B cell (primary cell): ENCODE data around the gene HES4. TPM values are rescaled to one million over a fixed set of nuclear protein-coding genes. Genes with fewer than 3 reads are reported as not detected.
"Not testable (repeated sequence)": the region's sequence is repeated elsewhere in the genome, so short reads cannot be mapped to it uniquely, and the experiment has no call there.

Experiments
- ATAC-seq: fragments of 200-7000 bp; cut with Tn5 transposase; one replicate; pipeline ENCODE4 v1.10.0; 2021; ENCODE audit warnings: low read depth, mild to moderate bottlenecking, moderate number of reproducible peaks, moderate library complexity
- CTCF ChIA-PET: fragments of 350-600 bp; sonication (Branson Sonifier 250); formaldehyde crosslinking; loops from one replicate; lab custom pipeline; 2021; ENCODE audit warnings: antibody characterized with exemption, inconsistent platforms; lab: Charles Lee
- POLR2A ChIA-PET: fragments of 350-600 bp; sonication (Branson Sonifier 250); formaldehyde crosslinking; loops from one replicate; lab custom pipeline; 2021; ENCODE audit warnings: antibody characterized with exemption; lab: Charles Lee
- DNase-seq: peaks from one replicate; pipeline ENCODE4 v3.0.0; 2013
- H2AFZ ChIP-seq: 2 replicates; pipeline ENCODE4 v1.6.1; 2012; ENCODE audit warnings: mild to moderate bottlenecking, low read depth, low read length; ENCODE audit not compliant: insufficient read depth, poor library complexity, severe bottlenecking
- H3K27ac ChIP-seq, 2 donors: 1 replicate in 1 of 2; 2 replicates in 1 of 2; pipeline ENCODE4 v1.5.1; 2012 to 2013; ENCODE audit warnings: low read length in 2 of 2, mild to moderate bottlenecking in 2 of 2, moderate library complexity in 1 of 2
- H3K27me3 ChIP-seq, 4 experiments: fragments of 200-600 bp in 1 of 4; sonication (generic) in 1 of 4; replicated peaks in 1 of 4; 1 replicate in 2 of 4; 2 replicates in 2 of 4; pipeline versions ENCODE4 v1.6.1 to v1.7.0; 2013 to 2016; ENCODE audit warnings: low read length in 3 of 4, mild to moderate bottlenecking in 2 of 4, mixed read lengths in 1 of 4, moderate library complexity in 1 of 4; ENCODE audit not compliant: insufficient read depth in 4 of 4, control insufficient read depth in 3 of 4; ENCODE audit errors: control extremely low read depth in 1 of 4
- H3K36me3 ChIP-seq, 2 experiments: replicated peaks in 1 of 2; 1 replicate in 1 of 2; 2 replicates in 1 of 2; pipeline versions ENCODE4 v1.6.1 to v1.7.1; 2013; ENCODE audit warnings: low read length in 1 of 2; ENCODE audit not compliant: insufficient read depth in 2 of 2, control insufficient read depth in 1 of 2; ENCODE audit errors: control extremely low read depth in 1 of 2, extremely low read depth in 1 of 2
- H3K4me1 ChIP-seq, 2 donors: fragments of 200-600 bp in 1 of 2; sonication (generic) in 1 of 2; 1 replicate in 1 of 2; 2 replicates in 1 of 2; pipeline versions ENCODE4 v1.5.1 to v1.6.1; 2013 to 2017; ENCODE audit warnings: low read length in 2 of 2; ENCODE audit not compliant: control insufficient read depth in 2 of 2, insufficient read depth in 2 of 2
- H3K4me2 ChIP-seq: replicated peaks from 2 replicates; pipeline ENCODE3; 2012; ENCODE audit warnings: mild to moderate bottlenecking, low read depth, low read length; ENCODE audit not compliant: poor library complexity, severe bottlenecking
- H3K4me3 ChIP-seq, 5 experiments: fragments of 200-600 bp in 1 of 5; sonication (generic) in 1 of 5; 1 replicate in 3 of 5; 2 replicates in 2 of 5; pipeline versions ENCODE4 v1.5.1 to v1.7.0; 2011 to 2016; ENCODE audit warnings: low read length in 4 of 5, mild to moderate bottlenecking in 4 of 5, low read depth in 2 of 5, control low read depth in 1 of 5, moderate library complexity in 1 of 5; ENCODE audit not compliant: insufficient read depth in 1 of 5; ENCODE audit errors: control extremely low read depth in 1 of 5, extremely low read depth in 1 of 5
- H3K79me2 ChIP-seq: fragments of 200-600 bp; sonication (generic); one replicate; pipeline ENCODE4 v1.6.0; 2016; ENCODE audit warnings: low read length; ENCODE audit not compliant: control insufficient read depth, insufficient read depth
- H3K9ac ChIP-seq: fragments of 200-600 bp; sonication (generic); 2 replicates; pipeline ENCODE4 v1.6.1; 2017; ENCODE audit warnings: mild to moderate bottlenecking, low read length, moderate library complexity
- H3K9me3 ChIP-seq, 3 donors: one replicate each; pipeline versions ENCODE4 v1.6.1 to v1.7.1; 2013; ENCODE audit warnings: low read length in 2 of 3; ENCODE audit not compliant: control insufficient read depth in 2 of 3, insufficient read depth in 1 of 3; ENCODE audit errors: control extremely low read depth in 1 of 3
- H4K20me1 ChIP-seq: 2 replicates; pipeline ENCODE4 v1.6.0; 2012; ENCODE audit warnings: mild to moderate bottlenecking, low read length; ENCODE audit not compliant: insufficient read depth, control insufficient read depth, poor library complexity, severe bottlenecking
- H3K27ac Mint-ChIP-seq: one replicate; pipeline ENCODE4 v1.8.0; 2021; ENCODE audit warnings: mixed read lengths
- H3K27me3 Mint-ChIP-seq: one replicate; pipeline ENCODE4 v1.8.0; 2021; ENCODE audit warnings: mixed read lengths
- H3K4me1 Mint-ChIP-seq: one replicate; pipeline ENCODE4 v1.8.0; 2021; ENCODE audit warnings: mixed read lengths
- H3K4me3 Mint-ChIP-seq: one replicate; pipeline ENCODE4 v1.8.0; 2021; ENCODE audit warnings: mixed read lengths
- H3K9me3 Mint-ChIP-seq: one replicate; pipeline ENCODE4 v1.8.0; 2022; ENCODE audit warnings: mixed read lengths; ENCODE audit not compliant: insufficient read depth
- EZH2 ChIP-seq: IDR thresholded peaks from 2 replicates; pipeline ENCODE4 v1.6.1; 2012; ENCODE audit warnings: borderline replicate concordance, low read depth, mild to moderate bottlenecking, moderate library complexity, low read length; ENCODE audit not compliant: insufficient read depth, poor library complexity, severe bottlenecking
- WGBS: methylation state at CpG from one replicate; pipeline ENCODE4 v1.1.5; 2013; ENCODE audit warnings: missing lambda C conversion rate; ENCODE audit not compliant: insufficient coverage; 5-methylcytosine and 5-hydroxymethylcytosine counted together
- intact Hi-C: fragments of 100-400 bp; cut with micrococcal nuclease; formaldehyde crosslinking; loops from one replicate; pipeline ENCODE4 v1.10.0; 2022
- polyA plus RNA-seq: library from polyadenylated mRNA; depleted of rRNA; stranded (reverse); fragments of >200 nt; gene quantifications from 2 replicates; pipeline ENCODE4 v1.2.3, GENCODE V29; 2012
- total RNA-seq, 2 donors: library from RNA; stranded (reverse); fragments of 120-200 nt in 1 of 2; gene quantifications; 1 replicate in 1 of 2; 2 replicates in 1 of 2; pipeline versions ENCODE4 v1.2.3 to v1.2.4, GENCODE V29; 2013 to 2022
- TF ChIP-seq, protein P1 (sequence below): fragments of 200-600 bp; IDR thresholded peaks from one replicate; pipeline ENCODE4 v1.8.0; 2022; ENCODE audit warnings: antibody characterized with exemption, mild to moderate bottlenecking

The HES4 gene
- total and polyA plus RNA-seq, 2 donors (not counting 1 experiment from before 2014, with no cell fraction given): 3.2 to 4.5 TPM

DNA sequence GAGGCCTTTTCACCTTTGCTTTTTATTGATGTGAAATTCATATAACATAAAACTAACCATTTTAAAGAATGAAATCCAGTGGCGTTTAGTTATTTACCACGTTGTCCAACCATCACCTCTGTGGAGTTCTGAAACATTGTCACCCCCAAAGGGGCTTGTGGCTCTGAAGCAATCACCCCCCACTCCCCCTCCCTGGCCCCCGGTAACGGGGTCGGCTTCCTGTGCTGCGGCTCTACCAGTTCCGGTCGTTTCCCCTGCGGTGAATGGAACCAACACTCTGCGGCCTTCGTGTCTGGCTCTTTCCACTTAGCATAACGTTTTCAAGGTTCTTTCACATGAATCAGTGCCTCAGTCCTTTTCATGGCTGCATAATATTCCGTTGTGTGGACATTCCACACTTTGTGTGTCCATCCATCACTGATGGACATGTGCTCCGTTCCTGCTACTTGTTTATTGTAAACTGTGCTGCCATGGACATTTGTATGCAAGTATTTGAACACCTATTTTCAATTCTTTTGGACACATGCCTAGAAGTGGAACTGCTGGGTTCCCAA lies 11.6 kb upstream of the HES4 start:
- no peak overlapping the region for H3K9ac ChIP-seq
- peaks cover 20% of the 10 kb centered on the region for H3K79me2 ChIP-seq
- no peaks in the 10 kb centered on the region for H4K20me1 ChIP-seq
- 65% methylated on average over 14 of the region's 14 CpGs for WGBS
- intact Hi-C loops: loop anchor here (5.0 to 10.0 kb wide), 2 partner anchors 53 to 296 kb away; partner anchors contain the start of genes ACAP3 and PUSL1
- no peaks in the 10 kb centered on the region for H3K36me3 ChIP-seq
- peaks cover 0 to 8% (median 0%) of the 10 kb centered on the region in 3 donors for H3K9me3 ChIP-seq
- no peak overlapping the region for H3K27ac ChIP-seq
- Mint-ChIP-seq H3K4me1 (peaks cover 27% of the 10 kb centered on the region), H3K27me3 (peaks cover 11% of the 10 kb centered on the region), H3K9me3 (no peaks in the 10 kb centered on the region), H3K27ac (no peak overlapping the region), H3K4me3 (peak overlapping the region; percentile 18)
- no peak overlapping the region for H3K4me2 ChIP-seq
- ChIA-PET POLR2A (no interaction called here), CTCF (no interaction called here)
- H3K27me3 ChIP-seq: peaks cover 0 to 6% (median 2%) of the 10 kb centered on the region in 4 experiments
- DNase-seq: no peak
- ATAC-seq: no peak
- peaks cover 16 to 23% of the 10 kb centered on the region in 2 donors for H3K4me1 ChIP-seq
- no peak for TF ChIP-seq EZH2
- TF ChIP-seq, protein P1, sequence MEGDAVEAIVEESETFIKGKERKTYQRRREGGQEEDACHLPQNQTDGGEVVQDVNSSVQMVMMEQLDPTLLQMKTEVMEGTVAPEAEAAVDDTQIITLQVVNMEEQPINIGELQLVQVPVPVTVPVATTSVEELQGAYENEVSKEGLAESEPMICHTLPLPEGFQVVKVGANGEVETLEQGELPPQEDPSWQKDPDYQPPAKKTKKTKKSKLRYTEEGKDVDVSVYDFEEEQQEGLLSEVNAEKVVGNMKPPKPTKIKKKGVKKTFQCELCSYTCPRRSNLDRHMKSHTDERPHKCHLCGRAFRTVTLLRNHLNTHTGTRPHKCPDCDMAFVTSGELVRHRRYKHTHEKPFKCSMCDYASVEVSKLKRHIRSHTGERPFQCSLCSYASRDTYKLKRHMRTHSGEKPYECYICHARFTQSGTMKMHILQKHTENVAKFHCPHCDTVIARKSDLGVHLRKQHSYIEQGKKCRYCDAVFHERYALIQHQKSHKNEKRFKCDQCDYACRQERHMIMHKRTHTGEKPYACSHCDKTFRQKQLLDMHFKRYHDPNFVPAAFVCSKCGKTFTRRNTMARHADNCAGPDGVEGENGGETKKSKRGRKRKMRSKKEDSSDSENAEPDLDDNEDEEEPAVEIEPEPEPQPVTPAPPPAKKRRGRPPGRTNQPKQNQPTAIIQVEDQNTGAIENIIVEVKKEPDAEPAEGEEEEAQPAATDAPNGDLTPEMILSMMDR: no peak
- no peak overlapping the region for H3K4me3 ChIP-seq
- H2AFZ ChIP-seq: no peak overlapping the region

DNA sequence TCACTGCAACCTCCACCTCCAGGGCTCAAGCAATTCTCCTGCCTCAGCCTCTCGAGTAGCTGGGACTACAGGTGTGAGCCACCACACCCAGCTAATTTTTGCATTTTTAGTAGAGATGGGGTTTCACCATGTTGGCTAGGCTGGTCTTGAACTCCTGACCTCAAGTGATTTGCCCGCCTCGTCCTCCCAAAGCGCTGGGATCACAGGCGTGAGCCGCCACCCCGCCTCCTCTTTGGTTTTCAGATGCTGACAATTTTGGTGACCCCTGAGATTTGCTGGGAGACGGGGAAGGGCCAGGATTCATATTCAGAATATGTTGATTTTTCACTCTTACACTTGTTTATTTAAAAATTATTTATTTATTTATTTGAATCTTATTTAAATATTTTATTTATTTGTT lies 10.2 kb upstream of the HES4 start:
- peaks cover 20 to 22% of the 10 kb centered on the region in 2 donors for H3K4me1 ChIP-seq
- H3K27me3 ChIP-seq: peaks cover 0 to 19% (median 7%) of the 10 kb centered on the region in 4 experiments
- H3K4me2 ChIP-seq, H3K27ac Mint-ChIP-seq, DNase-seq, H3K9me3 ChIP-seq, CTCF ChIA-PET, H3K9me3 Mint-ChIP-seq, POLR2A ChIA-PET, ATAC-seq, H3K36me3 ChIP-seq, H4K20me1 ChIP-seq, H3K27ac ChIP-seq, H3K4me3 Mint-ChIP-seq, H3K9ac ChIP-seq, H3K4me3 ChIP-seq, H2AFZ ChIP-seq: not testable (repeated sequence)
- intact Hi-C loops: loop anchor here (5.0 to 10.0 kb wide), 2 partner anchors 55 to 297 kb away; partner anchors contain the start of genes ACAP3 and PUSL1
- Mint-ChIP-seq H3K4me1 (peaks cover 29% of the 10 kb centered on the region), H3K27me3 (peaks cover 14% of the 10 kb centered on the region)
- H3K79me2 ChIP-seq: peaks cover 17% of the 10 kb centered on the region
- WGBS: no CpG with 5 or more reads among the region's 8 CpGs
